ENCODE measurements around the gene RCBTB1.
"Not testable (repeated sequence)": the region's sequence is repeated elsewhere in the genome, so short reads cannot be mapped to it uniquely, and the experiment has no call there.

RCBTB1 gene

GRCh38 chr13:49604570-49604969, 19.2 kb upstream of the RCBTB1 start:
- DNase-seq (ENCODE audit: low read depth in 2 of 2) = no peak

DNA sequence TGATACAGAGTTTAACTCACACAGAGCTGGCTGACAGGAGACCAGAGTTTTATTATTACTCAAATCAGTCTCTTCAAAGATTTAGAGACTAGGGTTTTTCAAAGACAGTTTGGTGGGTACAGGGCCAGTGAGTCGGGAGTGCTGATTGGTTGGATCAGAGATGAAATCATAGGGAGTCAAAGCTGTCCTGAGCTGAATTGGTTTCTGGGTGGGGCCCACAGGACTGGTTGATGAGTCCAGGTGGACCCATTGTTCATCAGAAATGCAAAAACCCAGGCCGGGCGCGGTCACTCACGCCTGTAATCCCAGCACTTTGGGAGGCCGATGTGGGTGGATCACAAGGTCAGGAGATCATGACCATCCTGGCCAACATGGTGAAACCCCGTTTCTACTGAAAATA, 17.3 kb upstream of the RCBTB1 start:
- not testable (repeated sequence) for DNase-seq (ENCODE audit: low read depth in 2 of 2)

- no peak for DNase-seq (ENCODE audit: low read depth in 2 of 2)
Observed at GRCh38 chr13:49602005-49602404, 16.6 kb upstream of the RCBTB1 start.

DNA sequence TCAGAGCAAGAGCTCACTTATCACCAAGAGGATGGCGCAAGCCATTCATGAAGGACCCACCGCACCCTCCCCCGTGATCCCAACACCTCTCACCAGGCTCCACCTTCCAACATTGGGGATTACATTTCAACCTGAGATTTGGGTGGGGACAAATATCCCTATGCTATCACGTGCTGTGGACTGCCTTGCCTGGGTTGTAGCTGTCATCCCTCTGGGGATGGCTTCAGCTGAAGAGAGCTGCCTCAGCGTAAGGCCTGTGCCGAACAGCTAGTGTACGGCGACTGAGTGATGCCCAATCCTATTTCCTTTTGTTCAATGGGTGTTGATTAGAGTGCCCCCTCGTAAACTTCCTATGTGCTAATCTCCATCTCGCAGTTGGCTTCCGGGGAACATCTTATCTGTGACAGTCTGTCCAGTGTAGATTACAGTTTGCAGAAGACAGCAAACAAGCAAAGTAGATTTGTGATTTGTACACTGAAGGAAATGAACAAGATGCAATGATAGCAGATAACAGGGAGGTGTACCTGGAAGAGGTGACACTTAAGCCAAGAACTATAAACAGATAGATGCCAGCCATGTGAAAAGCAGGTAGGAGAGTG, 11.8 kb upstream of the RCBTB1 start:
- DNase-seq (ENCODE audit: low read depth in 2 of 2) = no peak

GRCh38 chr13:49596221-49596620, 10.9 kb upstream of the RCBTB1 start:
- DNase-seq (ENCODE audit: low read depth in 2 of 2) = no peak

- DNase-seq (ENCODE audit: low read depth in 2 of 2) = no peak
Observed at GRCh38 chr13:49594576-49594975, 9.2 kb upstream of the RCBTB1 start.

DNA sequence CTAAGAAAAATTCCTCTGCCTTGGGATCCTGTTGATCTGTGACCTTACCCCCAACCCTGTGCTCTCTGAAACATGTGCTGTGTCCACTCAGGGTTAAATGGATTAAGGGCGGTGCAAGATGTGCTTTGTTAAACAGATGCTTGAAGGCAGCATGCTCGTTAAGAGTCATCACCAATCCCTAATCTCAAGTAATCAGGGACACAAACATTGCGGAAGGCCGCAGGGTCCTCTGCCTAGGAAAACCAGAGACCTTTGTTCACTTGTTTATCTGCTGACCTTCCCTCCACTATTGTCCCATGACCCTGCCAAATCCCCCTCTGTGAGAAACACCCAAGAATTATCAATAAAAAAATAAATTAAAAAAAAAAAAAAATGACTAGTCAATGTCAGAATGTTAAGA, 8.5 kb upstream of the RCBTB1 start:
- DNase-seq (ENCODE audit: low read depth in 2 of 2) = not testable (repeated sequence)

GRCh38 chr13:49590714-49591113, 5.4 kb upstream of the RCBTB1 start:
- not testable (repeated sequence) for DNase-seq (ENCODE audit: low read depth in 2 of 2)

DNA sequence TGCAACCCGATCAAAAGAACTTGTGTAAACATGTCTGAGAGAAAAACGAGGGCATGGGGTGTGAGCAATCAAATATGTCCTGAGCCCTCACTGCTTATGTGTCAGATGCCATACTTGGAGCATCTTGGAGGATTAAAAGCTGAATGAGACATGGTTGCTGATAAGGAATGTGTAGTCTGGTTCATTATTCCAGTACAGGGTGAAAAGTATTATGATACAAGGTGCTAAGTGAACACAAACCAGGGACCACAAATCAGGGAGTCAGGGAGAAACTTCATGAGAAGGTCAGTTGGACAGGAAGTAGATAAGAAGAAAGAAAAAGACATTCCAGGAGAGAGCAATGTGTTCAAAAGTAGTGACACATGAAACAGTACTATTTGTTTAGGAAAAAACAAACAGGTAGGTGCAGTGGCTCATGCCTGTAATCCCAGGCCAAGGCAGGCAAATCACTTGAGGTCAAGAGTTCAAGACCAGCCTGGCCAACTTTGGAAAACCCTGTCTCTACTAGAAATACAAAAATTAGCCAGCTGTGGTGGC, 2.0 kb upstream of the RCBTB1 start:
- DNase-seq (ENCODE audit: low read depth in 2 of 2) = no peak

- no peak for DNase-seq (ENCODE audit: low read depth in 2 of 2)
Observed at GRCh38 chr13:49586717-49587116, 1.4 kb upstream of the RCBTB1 start.

DNA sequence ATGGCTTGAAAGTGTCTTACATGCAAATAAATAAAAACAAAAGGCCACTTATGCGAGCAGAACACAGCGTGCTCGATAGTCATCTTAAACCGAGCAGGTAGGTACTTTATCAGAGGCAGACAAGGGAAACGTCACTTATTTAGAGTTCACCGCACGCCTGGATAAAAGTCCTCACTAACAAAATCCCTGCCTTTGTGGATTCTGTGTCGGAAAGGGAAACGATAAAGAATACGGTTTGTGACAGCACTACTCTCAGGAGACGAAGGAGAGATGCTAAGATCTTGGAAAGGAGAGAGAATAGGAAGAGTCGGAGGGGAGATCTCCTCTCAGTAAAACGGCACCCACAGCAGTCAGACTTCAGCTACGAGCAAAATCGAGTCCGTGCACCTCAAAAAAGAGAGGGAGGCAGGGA, 581 bp downstream of the RCBTB1 start:
- no peak for DNase-seq (ENCODE audit: low read depth in 2 of 2)

- no peak for DNase-seq (ENCODE audit: low read depth in 2 of 2)
Observed at GRCh38 chr13:49580980-49581680, 4.2 kb downstream of the RCBTB1 start.

DNA sequence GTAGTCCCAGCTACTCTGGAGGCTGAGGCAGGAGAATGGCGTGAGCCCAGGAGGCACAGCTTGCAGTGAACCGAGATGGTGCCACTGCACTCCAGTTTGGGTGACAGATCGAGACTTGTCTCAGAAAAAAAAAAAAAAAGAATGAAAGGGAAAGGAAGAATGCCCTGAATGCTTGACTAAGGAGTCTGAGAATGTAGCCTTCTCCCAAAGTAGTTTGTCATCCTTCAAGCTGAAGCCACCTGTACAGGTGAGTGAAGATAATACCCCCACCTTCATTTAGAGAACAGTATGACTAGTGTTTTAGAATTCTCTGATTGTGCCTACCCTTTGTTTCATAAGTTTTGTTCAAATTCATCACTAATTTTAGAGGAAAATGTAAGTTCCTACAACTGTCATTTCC, 5.9 kb downstream of the RCBTB1 start:
- DNase-seq (ENCODE audit: low read depth in 2 of 2) = no peak

- DNase-seq (ENCODE audit: low read depth in 2 of 2) = no peak
Observed at GRCh38 chr13:49571299-49572240, 13.8 kb downstream of the RCBTB1 start.

DNA sequence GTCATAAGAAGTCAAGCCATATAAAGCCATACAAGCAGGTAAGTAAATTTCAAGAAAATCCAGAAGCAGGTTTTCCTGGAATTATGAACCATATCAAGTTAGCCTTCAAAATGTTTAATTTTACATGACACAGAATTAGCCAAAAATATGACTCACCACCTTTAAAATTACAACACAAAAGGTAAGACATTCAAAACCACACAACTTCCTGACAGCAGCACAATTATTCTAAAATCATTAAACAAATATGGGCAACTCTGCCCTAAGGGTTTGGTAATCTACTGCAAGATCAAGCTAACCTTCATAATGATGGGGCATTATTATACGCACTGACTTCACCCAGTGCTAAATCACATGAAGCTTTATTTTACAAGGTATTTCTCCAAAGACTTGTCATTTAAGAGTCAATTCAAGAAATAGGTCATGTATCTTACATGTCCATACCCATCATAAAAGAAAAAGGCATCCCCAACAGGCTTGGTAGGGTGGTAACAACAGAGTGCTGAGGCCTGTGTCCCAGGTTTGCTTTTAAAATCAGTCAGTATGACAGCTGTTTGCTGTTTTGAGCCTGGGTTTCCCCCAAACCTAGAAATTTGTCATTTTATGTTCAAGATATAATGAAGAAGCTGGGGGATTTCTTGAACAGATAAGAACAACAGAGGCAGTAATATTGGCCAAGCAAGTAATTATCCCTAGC, 15.2 kb downstream of the RCBTB1 start:
- no peak for DNase-seq (ENCODE audit: low read depth in 2 of 2)

GRCh38 chr13:49567491-49567890, 17.9 kb downstream of the RCBTB1 start:
- DNase-seq (ENCODE audit: low read depth in 2 of 2) = no peak

GRCh38 chr13:49566461-49566860, 18.9 kb downstream of the RCBTB1 start:
- DNase-seq (ENCODE audit: low read depth in 2 of 2) = no peak

- not testable (repeated sequence) for DNase-seq (ENCODE audit: low read depth in 2 of 2)
Observed at GRCh38 chr13:49565461-49565860, 19.9 kb downstream of the RCBTB1 start.

DNA sequence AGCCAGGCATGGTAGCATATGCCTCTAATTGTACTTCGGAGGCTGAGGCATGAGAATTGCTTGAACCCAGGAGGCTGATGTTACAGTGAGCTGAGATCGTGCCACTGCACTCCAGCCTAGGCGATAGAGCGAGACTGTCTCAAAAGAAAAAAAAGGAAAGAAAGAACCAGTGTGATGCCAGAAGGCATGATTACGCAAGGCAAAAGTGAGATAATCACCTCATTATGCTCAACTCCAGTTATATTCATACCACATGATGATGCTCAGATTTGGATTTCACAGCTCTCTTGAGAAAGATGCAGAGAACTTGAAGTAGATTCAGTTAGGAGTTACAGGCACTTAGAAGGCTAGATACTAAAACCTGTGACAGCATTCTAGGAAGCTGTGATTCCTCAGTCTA, 21.8 kb downstream of the RCBTB1 start:
- DNase-seq (ENCODE audit: low read depth in 2 of 2) = no peak

- DNase-seq (ENCODE audit: low read depth in 2 of 2) = no peak
Observed at GRCh38 chr13:49561062-49561410, 24.3 kb downstream of the RCBTB1 start.

GRCh38 chr13:49560270-49561061, 24.9 kb downstream of the RCBTB1 start:
- no peak for DNase-seq (ENCODE audit: low read depth in 2 of 2)

All from activated CD8-positive, alpha-beta memory T cell treated with anti-CD3 and anti-CD28 coated beads for 4 hours (primary cell).